Neutrophil (primary cell): Measurements from ENCODE around the gene CDC14A.

Experiments used
- H3K27ac ChIP-seq: fragments of 200-600 bp; sonication (generic); 2 replicates; pipeline ENCODE4 v1.5.1; 2016; ENCODE audit warnings: mild to moderate bottlenecking, moderate library complexity
- H3K27me3 ChIP-seq: fragments of 200-600 bp; sonication (generic); 2 replicates; pipeline ENCODE4 v1.6.0; 2016; ENCODE audit warnings: mild to moderate bottlenecking
- H3K36me3 ChIP-seq: fragments of 200-600 bp; sonication (generic); 2 replicates; pipeline ENCODE4 v1.5.1; 2017
- H3K4me1 ChIP-seq, 2 experiments: fragments of 200-600 bp in 1 of 2; sonication (generic) in 1 of 2; 1 replicate in 1 of 2; 2 replicates in 1 of 2; pipeline versions ENCODE4 v1.5.1 to v1.6.1; 2013 to 2016; ENCODE audit warnings: low read depth in 1 of 2, low read length in 1 of 2, mild to moderate bottlenecking in 1 of 2, moderate library complexity in 1 of 2; ENCODE audit not compliant: control insufficient read depth in 1 of 2, insufficient read depth in 1 of 2
- H3K4me3 ChIP-seq, 2 experiments: fragments of 200-600 bp in 1 of 2; sonication (generic) in 1 of 2; 1 replicate in 1 of 2; 2 replicates in 1 of 2; pipeline ENCODE4 v1.5.1; 2013 to 2016; ENCODE audit warnings: low read depth in 1 of 2, low read length in 1 of 2, mild to moderate bottlenecking in 1 of 2, moderate library complexity in 1 of 2
- H3K9me3 ChIP-seq: fragments of 200-600 bp; sonication (generic); 2 replicates; pipeline ENCODE4 v1.5.1; 2016
- CTCF ChIP-seq: fragments of 200-600 bp; sonication (generic); IDR thresholded peaks from 2 replicates; pipeline ENCODE4 v1.5.1; 2016; ENCODE audit warnings: antibody characterized with exemption

Gene CDC14A

GRCh38 chr1:100474834-100475233 is 122.5 kb downstream of the CDC14A start:
- Histone ChIP-seq H3K4me1 (no peaks in the 10 kb centered on the region), H3K4me3 (no peak overlapping the region), H3K9me3 (no peaks in the 10 kb centered on the region), H3K27ac (no peak overlapping the region), H3K27me3 (no peaks in the 10 kb centered on the region), H3K36me3 (no peaks in the 10 kb centered on the region)
- no peak for TF ChIP-seq CTCF

DNA sequence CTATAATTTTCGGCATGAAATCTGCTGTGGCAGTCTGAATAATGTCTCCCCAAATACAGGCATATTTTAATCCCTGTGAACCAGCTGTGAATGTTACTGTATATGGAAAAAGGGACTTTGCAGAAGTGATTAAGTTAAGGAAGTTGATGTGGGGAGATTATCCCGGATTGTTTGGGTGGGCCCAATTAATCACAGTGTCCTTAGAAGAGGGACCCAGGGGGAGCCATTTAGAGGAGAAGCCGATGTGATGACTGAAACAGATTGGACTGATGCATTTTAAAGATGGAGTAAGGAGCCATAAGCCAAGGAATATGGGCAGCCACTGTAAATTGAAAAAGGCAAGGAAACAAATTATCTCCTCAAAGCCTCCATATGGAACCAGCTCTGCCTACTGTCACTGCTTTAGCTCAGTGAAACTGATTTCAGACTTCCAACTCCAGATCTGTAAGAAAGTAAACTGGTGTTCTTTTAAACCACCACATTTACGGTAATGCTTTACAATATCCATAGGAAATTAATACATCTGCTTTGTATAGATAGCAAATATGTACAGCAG is 124.5 kb downstream of the CDC14A start:
- Histone ChIP-seq H3K27ac (no peak overlapping the region), H3K4me3 (no peak overlapping the region), H3K36me3 (no peaks in the 10 kb centered on the region), H3K4me1 (no peaks in the 10 kb centered on the region), H3K27me3 (no peaks in the 10 kb centered on the region), H3K9me3 (no peaks in the 10 kb centered on the region)
- TF ChIP-seq CTCF = no peak

- H3K27me3 ChIP-seq = no peaks in the 10 kb centered on the region
- no peaks in the 10 kb centered on the region for H3K9me3 ChIP-seq
- H3K36me3 ChIP-seq = no peaks in the 10 kb centered on the region
- H3K4me3 ChIP-seq = no peak overlapping the region
- H3K27ac ChIP-seq = no peak overlapping the region
- peaks cover 0 to 8% of the 10 kb centered on the region in 2 experiments for H3K4me1 ChIP-seq
- no peak for TF ChIP-seq CTCF
Observed at GRCh38 chr1:100478816-100479215, 126.5 kb downstream of the CDC14A start.

DNA sequence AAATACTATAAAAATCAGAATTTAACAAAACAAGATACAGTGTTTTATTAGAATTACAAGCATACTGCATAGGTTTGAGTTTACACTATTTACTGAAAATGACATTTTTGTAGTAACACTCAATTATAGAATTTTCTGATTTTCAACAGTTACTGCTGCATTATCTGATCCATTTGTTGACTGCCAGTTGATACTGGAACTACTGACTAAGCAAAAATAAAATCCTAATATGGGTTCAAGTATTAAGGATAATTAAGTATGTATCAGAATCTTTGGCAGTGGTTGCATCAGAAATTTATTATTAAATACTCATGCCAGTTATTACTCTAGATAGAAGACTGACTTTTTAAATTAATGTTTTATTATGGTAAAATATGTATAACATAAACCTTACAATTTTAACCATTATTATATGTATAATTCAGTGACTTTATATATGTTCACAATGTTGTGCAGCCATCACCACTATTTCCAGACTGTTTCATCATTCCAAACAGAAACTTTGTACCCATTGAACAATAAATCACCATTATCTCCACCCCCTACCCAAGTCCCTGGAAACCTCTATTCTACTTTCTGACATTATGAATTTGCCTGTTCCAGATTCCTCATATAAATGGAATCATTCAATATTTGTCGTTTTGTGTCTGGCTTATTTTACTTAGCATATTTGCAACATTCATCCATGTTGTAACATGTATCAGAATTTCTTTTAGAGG is 127.5 kb downstream of the CDC14A start:
- Histone ChIP-seq H3K9me3 (no peaks in the 10 kb centered on the region), H3K27ac (no peak overlapping the region), H3K27me3 (no peaks in the 10 kb centered on the region), H3K4me1 (peaks cover 2 to 15% of the 10 kb centered on the region in 2 experiments), H3K4me3 (no peak overlapping the region), H3K36me3 (no peaks in the 10 kb centered on the region)
- TF ChIP-seq CTCF = no peak

DNA sequence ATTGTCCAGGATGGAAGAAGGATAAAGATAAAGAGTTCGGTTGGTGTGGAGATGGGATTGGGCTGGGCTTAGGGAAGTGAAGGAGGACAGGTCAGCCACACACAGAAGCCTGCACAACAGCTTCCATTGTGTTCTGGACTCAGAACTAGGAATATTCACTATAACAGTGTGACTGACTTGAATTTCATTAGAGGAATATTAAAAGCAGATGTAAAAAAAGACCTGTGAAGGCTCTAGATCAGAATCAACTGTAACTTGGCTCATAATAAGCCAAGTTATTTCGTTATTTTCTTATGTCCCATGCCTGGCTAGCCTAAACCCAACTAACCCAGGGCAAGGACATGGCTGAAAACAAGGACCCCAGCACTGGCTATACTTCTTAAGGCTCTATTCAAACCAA is 129.0 kb downstream of the CDC14A start:
- peaks cover 10% of the 10 kb centered on the region for H3K36me3 ChIP-seq
- no peak for TF ChIP-seq CTCF

More for the DNA sequence above, 129.0 kb downstream of the CDC14A start:
- H3K27me3 ChIP-seq = no peaks in the 10 kb centered on the region
- no peak overlapping the region for H3K27ac ChIP-seq
- H3K4me1 ChIP-seq = peaks cover 5 to 21% of the 10 kb centered on the region in 2 experiments
- no peak overlapping the region for H3K4me3 ChIP-seq
- H3K9me3 ChIP-seq = no peaks in the 10 kb centered on the region
